ENCODE results near the gene MRE11. TPM values are rescaled to one million over a fixed set of nuclear protein-coding genes. Genes with fewer than 3 reads are reported as not detected.
A peak's percentile ranks its signal among the peaks of the same experiment; 100 is the strongest.
"Not testable (repeated sequence)": the region's sequence is repeated elsewhere in the genome, so short reads cannot be mapped to it uniquely, and the experiment has no call there.

The MRE11 gene
- polyA plus RNA-seq, 1 donor, result 54.8 TPM

GRCh38 chr11:94424662-94425061 lies 69.0 kb downstream of the MRE11 start:
- no peak for DNase-seq

- DNase-seq, result no peak
Measured at GRCh38 chr11:94424011-94424410, 69.6 kb downstream of the MRE11 start.

- DNase-seq, result peak; percentile 62
Measured at GRCh38 chr11:94423507-94423906, 70.1 kb downstream of the MRE11 start.

- no peak for DNase-seq
Measured at GRCh38 chr11:94418123-94418765, 75.4 kb downstream of the MRE11 start.

DNA sequence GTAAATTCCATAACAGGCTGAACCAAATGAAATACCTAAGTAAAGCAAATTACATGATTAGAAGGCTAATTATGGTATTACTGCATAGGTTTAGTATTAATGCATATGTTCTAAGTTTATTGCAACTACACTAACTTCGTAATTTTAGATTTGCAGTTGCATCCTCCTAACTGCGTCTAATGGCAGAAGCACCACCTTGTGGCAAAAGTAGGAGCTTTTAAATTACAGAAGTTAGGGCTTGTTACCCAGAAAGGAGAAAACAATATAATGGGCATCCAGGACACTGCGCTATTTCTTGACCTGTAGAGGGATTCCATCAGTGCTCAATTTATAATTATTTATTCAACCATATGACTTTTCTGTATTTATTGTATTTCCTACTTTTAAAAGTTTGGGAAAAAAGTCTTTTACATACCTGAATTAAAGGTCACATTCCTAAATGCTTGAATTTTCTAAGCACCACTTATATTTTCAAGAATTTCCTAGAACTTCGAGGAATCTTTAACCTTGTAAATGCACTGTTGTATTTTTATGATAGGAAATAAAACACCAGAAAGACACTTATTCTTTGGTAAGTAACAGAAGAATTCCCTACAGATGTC lies 76.2 kb downstream of the MRE11 start:
- no peak for DNase-seq

- no peak for DNase-seq
Measured at GRCh38 chr11:94405062-94405833, 88.4 kb downstream of the MRE11 start.

GRCh38 chr11:94402355-94402754 lies 91.3 kb downstream of the MRE11 start:
- no peak for DNase-seq

GRCh38 chr11:94401773-94402265 lies 91.8 kb downstream of the MRE11 start:
- no peak for DNase-seq

DNA sequence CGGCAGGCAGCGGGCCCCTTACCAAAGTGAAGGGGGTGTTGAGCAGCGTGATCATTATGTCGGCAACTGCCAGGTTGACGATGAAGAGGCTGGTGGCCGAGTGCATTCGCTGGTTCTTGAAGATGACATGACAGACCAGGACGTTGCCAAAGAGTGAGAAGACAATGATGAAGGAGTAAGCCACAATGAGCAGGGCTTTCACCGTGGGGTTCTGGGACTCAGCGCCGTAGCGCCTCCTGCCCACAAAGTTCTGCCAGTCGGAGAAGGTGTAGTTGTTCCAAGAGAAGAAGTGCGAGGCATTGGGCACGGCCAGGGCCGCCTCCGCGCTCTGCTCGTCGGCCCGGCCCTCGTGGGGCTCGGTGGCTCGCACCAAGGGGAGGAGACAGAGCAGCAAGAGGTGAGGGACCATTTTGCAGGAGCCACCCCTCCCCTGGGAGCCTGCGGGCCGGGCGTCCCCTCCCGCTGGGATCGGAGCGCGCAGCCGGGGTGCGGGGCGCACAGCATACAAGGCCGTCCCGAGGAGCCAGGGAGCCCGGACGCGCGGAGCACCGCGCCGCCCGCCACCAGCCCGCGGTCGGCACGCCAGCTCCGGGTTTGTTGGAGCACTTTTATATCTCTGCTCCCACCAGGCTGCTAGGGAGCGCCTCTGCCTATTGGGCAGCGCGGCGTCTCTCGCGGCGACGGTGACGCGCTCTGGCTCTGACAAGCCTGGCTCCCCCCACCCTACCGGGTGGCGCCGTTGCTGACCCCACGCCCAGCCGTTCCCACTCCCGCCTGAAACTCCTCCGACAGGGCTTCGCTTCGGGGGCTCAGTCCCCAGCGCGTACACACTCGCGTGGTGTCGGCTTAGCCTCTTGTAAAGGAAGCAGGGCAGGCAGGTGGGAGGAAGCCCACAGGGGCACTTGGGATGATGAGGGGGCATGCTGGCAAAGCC lies 92.5 kb downstream of the MRE11 start, which contains the start of gene GPR83:
TSS of gene GPR83 (minus strand) at position 581 of the 934 bp plus-strand sequence. CDS start at position 409, 172 bp downstream.
- DNase-seq, result peak; percentile 49

DNA sequence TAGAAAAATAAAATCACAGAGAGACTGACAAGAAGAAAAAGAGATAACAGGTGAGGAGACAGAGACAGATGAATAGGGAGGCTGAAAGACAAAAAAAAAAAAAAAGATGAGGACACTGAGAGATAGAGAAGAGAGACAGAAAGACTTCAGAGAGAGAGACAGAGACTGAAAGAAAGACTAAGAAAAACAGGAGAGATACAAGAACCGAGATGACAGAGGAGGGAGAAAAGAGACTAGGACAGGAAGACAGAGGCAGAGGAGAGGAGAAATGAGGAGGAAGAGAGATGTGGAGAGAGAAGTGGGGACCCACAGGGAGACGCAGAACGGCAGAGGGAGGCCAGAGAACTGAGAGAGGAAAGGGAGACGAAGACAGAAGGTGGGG lies 93.2 kb downstream of the MRE11 start:
- no peak for DNase-seq

- DNase-seq, result no peak
Measured at GRCh38 chr11:94400050-94400449, 93.6 kb downstream of the MRE11 start.

DNA sequence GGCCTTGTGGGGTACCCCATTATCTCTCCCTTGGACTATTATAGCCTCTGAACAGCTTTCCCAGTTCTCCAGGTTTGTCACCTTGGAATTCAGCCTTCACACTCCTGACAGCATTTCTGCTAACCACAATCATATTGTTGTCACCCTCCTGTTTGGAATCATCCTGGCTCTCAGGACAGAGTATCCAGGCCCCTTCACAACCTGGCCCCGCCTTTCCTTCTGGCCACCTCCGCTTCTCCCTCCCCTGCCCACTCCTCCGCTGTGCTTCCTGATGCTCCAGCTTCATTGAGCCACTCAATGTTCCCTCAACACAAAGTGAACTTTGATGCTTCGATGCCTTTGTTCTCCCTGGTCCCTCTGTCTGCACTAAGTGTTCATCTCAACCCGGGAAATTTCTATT lies 95.5 kb downstream of the MRE11 start:
- DNase-seq, result no peak

DNA sequence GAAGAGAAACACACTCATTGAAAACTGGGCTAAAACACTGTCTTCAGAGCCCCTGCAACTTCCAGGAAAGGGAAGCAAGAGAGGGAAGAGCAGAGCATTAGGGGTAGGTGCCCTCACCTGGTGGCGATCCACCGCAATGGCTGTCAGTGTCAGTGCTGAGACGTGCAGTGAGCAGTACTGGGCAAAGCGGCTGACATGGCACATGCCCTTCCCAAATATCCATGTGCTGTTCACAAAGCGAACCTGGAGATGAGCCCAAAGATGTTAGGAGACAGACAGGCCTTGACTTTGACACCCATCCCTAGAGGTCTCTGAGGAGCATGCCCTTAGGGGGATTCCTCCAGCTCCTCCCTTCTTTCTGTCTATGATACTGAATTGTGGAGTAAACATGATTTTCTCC lies 97.4 kb downstream of the MRE11 start:
- no peak for DNase-seq

GRCh38 chr11:94391937-94392336 lies 101.7 kb downstream of the MRE11 start:
- not testable (repeated sequence) for DNase-seq

GRCh38 chr11:94379613-94380012 lies 114.0 kb downstream of the MRE11 start:
- DNase-seq, result no peak

DNA sequence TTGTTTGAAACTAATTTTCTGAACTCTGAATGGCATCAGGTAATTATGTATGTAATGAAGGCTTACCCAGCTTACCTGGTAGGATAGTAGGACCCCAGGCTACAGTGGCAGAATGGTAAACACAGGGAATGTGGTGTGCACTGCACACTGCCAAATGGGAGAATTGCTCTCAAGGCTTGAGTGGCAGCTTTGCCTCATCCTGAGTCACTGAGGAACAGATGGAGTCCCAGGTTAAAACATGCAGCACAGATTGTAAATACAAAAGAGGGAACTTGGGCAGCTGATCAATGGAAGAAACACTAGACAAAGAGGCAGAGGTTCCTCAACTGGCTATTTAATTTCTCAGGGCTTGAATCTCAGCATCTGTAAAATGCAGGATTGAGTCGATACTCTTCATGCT lies 116.8 kb downstream of the MRE11 start:
- DNase-seq, result no peak

GRCh38 chr11:94370576-94370975 lies 123.1 kb downstream of the MRE11 start:
- not testable (repeated sequence) for DNase-seq
